CMK (cell line): ENCODE measurements around the gene NCKAP1.
A peak's percentile ranks its signal among the peaks of the same experiment; 100 is the strongest.
"Not testable (repeated sequence)": the region's sequence is repeated elsewhere in the genome, so short reads cannot be mapped to it uniquely, and the experiment has no call there.

Experiments
- DNase-seq: peaks from one replicate; pipeline ENCODE4 v3.0.0-alpha.2; 2010; ENCODE audit warnings: low read depth

NCKAP1 gene

GRCh38 chr2:183038341-183039300, at the start of gene NCKAP1:
Gene NCKAP1, minus strand, starts transcription at chr2:183038457. Its CDS starts 358 bp downstream, at chr2:183038099.
- DNase-seq, result peak; percentile 45

- no peak for DNase-seq
Observed at GRCh38 chr2:183081911-183082310, 43.7 kb upstream of the NCKAP1 start.

GRCh38 chr2:183079139-183079775, 41.0 kb upstream of the NCKAP1 start:
- DNase-seq, result no peak

GRCh38 chr2:183078464-183079138, 40.3 kb upstream of the NCKAP1 start, which contains the start of gene DUSP19:
Gene DUSP19, plus strand, starts transcription at chr2:183078747. Its CDS starts 187 bp downstream, at chr2:183078934.
- peak; percentile 76 for DNase-seq

- DNase-seq, result no peak
Observed at GRCh38 chr2:183078163-183078463, 39.9 kb upstream of the NCKAP1 start.

GRCh38 chr2:183072177-183072576, 33.9 kb upstream of the NCKAP1 start:
- DNase-seq, result no peak

- DNase-seq, result no peak
Observed at GRCh38 chr2:183070942-183071844, 32.9 kb upstream of the NCKAP1 start.

- no peak for DNase-seq
Observed at GRCh38 chr2:183069174-183069573, 30.9 kb upstream of the NCKAP1 start.

GRCh38 chr2:183068561-183068960, 30.3 kb upstream of the NCKAP1 start:
- no peak for DNase-seq

GRCh38 chr2:183063083-183063482, 24.8 kb upstream of the NCKAP1 start:
- DNase-seq, result no peak

- DNase-seq, result no peak
Observed at GRCh38 chr2:183060571-183061231, 22.4 kb upstream of the NCKAP1 start.

GRCh38 chr2:183059561-183059960, 21.3 kb upstream of the NCKAP1 start:
- DNase-seq, result no peak

GRCh38 chr2:183057333-183057985, 19.2 kb upstream of the NCKAP1 start:
- no peak for DNase-seq

GRCh38 chr2:183049420-183049819, 11.2 kb upstream of the NCKAP1 start:
- no peak for DNase-seq

- not testable (repeated sequence) for DNase-seq
Observed at GRCh38 chr2:183047486-183048125, 9.3 kb upstream of the NCKAP1 start.

- DNase-seq, result not testable (repeated sequence)
Observed at GRCh38 chr2:183043580-183043979, 5.3 kb upstream of the NCKAP1 start.

- no peak for DNase-seq
Observed at GRCh38 chr2:183040604-183041003, 2.3 kb upstream of the NCKAP1 start.

GRCh38 chr2:183037553-183038340, 510 bp downstream of the NCKAP1 start:
- no peak for DNase-seq

GRCh38 chr2:183037074-183037552, 1.1 kb downstream of the NCKAP1 start:
- no peak for DNase-seq
